HEK293T (cell line): ENCODE results near the gene CCDC89.

ENCODE experiments used
- BHLHE40 ChIP-seq: fragments of 450-650 bp; IDR thresholded peaks from 2 replicates; pipeline ENCODE4 v1.6.1; 2016; ENCODE audit warnings: mild to moderate bottlenecking, moderate library complexity, borderline replicate concordance
- FOXA1 ChIP-seq: fragments of 450-650 bp; IDR thresholded peaks from 2 replicates; pipeline ENCODE4 v1.6.1; 2016; ENCODE audit warnings: mild to moderate bottlenecking
- NFRKB ChIP-seq: fragments of 450-650 bp; IDR thresholded peaks from 2 replicates; pipeline ENCODE4 v1.6.1; 2016; ENCODE audit warnings: mild to moderate bottlenecking, moderate library complexity
- SP1 ChIP-seq: fragments of 450-650 bp; IDR thresholded peaks from 2 replicates; pipeline ENCODE4 v1.6.1; 2017
- SUZ12 ChIP-seq: fragments of 450-650 bp; IDR thresholded peaks from 2 replicates; pipeline ENCODE4 v1.6.1; 2016; ENCODE audit warnings: mild to moderate bottlenecking
- TARDBP ChIP-seq: fragments of 450-650 bp; IDR thresholded peaks from 2 replicates; pipeline ENCODE4 v1.6.1; 2016
- TF ChIP-seq, protein P1 (sequence below): fragments of 450-650 bp; IDR thresholded peaks from 2 replicates; pipeline ENCODE4 v1.6.1; 2016

DNA sequence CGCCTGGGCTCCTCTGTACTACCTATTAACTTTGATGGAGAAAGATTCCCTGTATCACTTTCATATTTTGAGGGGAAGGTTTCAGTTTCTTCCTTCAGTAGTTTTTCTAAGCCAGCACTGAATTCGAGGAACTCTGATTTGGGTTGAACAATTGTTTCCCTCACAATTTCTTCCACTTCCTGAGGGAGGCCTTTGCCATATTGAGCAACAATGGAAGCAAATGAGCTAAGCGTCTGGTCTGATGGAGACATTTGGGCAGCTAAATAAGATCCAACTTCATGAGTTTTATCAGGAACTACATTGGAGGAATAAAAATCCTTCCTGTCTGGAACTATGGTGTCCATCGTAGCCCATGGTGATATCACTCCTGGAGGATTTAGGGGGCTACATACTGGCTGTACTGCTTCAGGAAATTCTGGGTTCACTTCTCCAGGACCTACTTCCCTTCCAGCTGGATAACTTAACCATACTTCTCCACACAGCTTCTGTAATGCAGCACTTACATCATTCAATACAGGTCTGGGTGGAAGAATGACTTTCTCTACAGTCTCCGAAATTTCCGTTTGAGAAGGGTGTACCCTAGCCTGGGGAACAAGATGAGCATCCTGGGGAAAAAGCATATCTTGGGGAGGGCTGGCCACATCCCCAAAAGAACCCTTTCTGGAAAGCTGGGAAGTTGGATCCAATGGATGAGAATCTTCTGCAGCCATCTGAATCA lies 38.9 kb upstream of the CCDC89 start:
- TF ChIP-seq SUZ12 (no peak), NFRKB (no peak), SP1 (no peak), BHLHE40 (no peak), TARDBP (no peak), FOXA1 (no peak)
- TF ChIP-seq, protein P1, sequence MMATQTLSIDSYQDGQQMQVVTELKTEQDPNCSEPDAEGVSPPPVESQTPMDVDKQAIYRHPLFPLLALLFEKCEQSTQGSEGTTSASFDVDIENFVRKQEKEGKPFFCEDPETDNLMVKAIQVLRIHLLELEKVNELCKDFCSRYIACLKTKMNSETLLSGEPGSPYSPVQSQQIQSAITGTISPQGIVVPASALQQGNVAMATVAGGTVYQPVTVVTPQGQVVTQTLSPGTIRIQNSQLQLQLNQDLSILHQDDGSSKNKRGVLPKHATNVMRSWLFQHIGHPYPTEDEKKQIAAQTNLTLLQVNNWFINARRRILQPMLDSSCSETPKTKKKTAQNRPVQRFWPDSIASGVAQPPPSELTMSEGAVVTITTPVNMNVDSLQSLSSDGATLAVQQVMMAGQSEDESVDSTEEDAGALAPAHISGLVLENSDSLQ, result no peak
